Endothelial cell of umbilical vein (primary cell): ENCODE measurements around the gene PIAS2. TPM values are rescaled to one million over a fixed set of nuclear protein-coding genes. Genes with fewer than 3 reads are reported as not detected.
"Not testable (repeated sequence)": the region's sequence is repeated elsewhere in the genome, so short reads cannot be mapped to it uniquely, and the experiment has no call there.

Source experiments
- BruUV-seq: library from RNA; stranded (reverse); fragments of 400-500 nt; replicated peaks from 2 replicates; lab custom pipeline; 2021; lab: Mats Ljungman, UMichigan
- CTCF ChIA-PET: fragments of 300-600, 350-600 bp; sonication (Branson Sonifier 250); formaldehyde crosslinking; loops from one replicate; lab custom pipeline; 2021; ENCODE audit warnings: antibody characterized with exemption, inconsistent platforms; lab: Charles Lee
- POLR2A ChIA-PET: fragments of 300-600, 350-600 bp; sonication (Branson Sonifier 250); formaldehyde crosslinking; loops from one replicate; lab custom pipeline; 2021; ENCODE audit warnings: antibody characterized with exemption, inconsistent platforms; lab: Charles Lee
- DNase-seq: peaks from one replicate; pipeline ENCODE4 v3.0.0-alpha.2; 2011; ENCODE audit warnings: low read depth, low spot score
- FAIRE-seq: peaks from 2 replicates; lab custom pipeline; 2011; peaks lifted over from hg19 to GRCh38; lab: Jason Lieb, UNC
- H2AFZ ChIP-seq: 2 replicates; pipeline ENCODE4 v1.6.0; 2012; ENCODE audit warnings: low read depth, low read length, control low read depth, inconsistent platforms
- H3K27ac ChIP-seq: 2 replicates; pipeline ENCODE4 v1.5.1; 2011; ENCODE audit warnings: low read depth, mild to moderate bottlenecking, control low read depth, low read length, moderate library complexity; ENCODE audit not compliant: insufficient read depth
- H3K27me3 ChIP-seq, 2 experiments: 2 replicates each; pipeline versions ENCODE4 v1.6.0 to v1.6.1; 2011; ENCODE audit warnings: low read length in 2 of 2, mixed read lengths in 1 of 2; ENCODE audit not compliant: control insufficient read depth in 2 of 2, insufficient read depth in 2 of 2
- H3K36me3 ChIP-seq, 2 experiments: 2 replicates in 1 of 2; 3 replicates in 1 of 2; pipeline ENCODE4 v1.5.1; 2011; ENCODE audit warnings: low read length in 2 of 2, mild to moderate bottlenecking in 1 of 2, moderate library complexity in 1 of 2; ENCODE audit not compliant: control insufficient read depth in 2 of 2, insufficient read depth in 2 of 2; ENCODE audit errors: extremely low read depth in 1 of 2
- H3K4me1 ChIP-seq: 3 replicates; pipeline ENCODE4 v1.5.1; 2011; ENCODE audit warnings: mild to moderate bottlenecking, low read length; ENCODE audit not compliant: control insufficient read depth, insufficient read depth; ENCODE audit errors: extremely low read depth
- H3K4me2 ChIP-seq: 2 replicates; pipeline ENCODE4 v1.6.1; 2011; ENCODE audit warnings: low read length, control low read depth, mixed read lengths; ENCODE audit not compliant: insufficient read depth
- H3K4me3 ChIP-seq, 3 experiments: fragments of 200-600 bp in 1 of 3; sonication (generic), shearing (Covaris generic) in 1 of 3; replicated peaks in 1 of 3; 2 replicates each; pipeline ENCODE4 v1.5.1; 2011 to 2016; ENCODE audit warnings: control low read depth in 3 of 3, low read length in 3 of 3, mild to moderate bottlenecking in 2 of 3, inconsistent platforms in 1 of 3, low read depth in 1 of 3, moderate library complexity in 1 of 3; ENCODE audit not compliant: insufficient read depth in 1 of 3
- H3K79me2 ChIP-seq: 2 replicates; pipeline ENCODE4 v1.6.0; 2012; ENCODE audit warnings: low read length, inconsistent platforms; ENCODE audit not compliant: control insufficient read depth, insufficient read depth
- H3K9ac ChIP-seq: replicated peaks from 2 replicates; pipeline ENCODE3; 2011; ENCODE audit warnings: low read length, control low read depth; ENCODE audit not compliant: insufficient read depth; ENCODE audit errors: extremely low read depth
- H3K9me1 ChIP-seq: replicated peaks from 3 replicates; pipeline ENCODE4 v1.6.0; 2011; ENCODE audit warnings: mild to moderate bottlenecking, low read length; ENCODE audit not compliant: control insufficient read depth, insufficient read depth; ENCODE audit errors: extremely low read depth
- H3K9me3 ChIP-seq: replicated peaks from 2 replicates; pipeline ENCODE4 v1.5.1; 2012; ENCODE audit warnings: low read length, inconsistent platforms; ENCODE audit not compliant: control insufficient read depth, insufficient read depth
- H4K20me1 ChIP-seq: replicated peaks from 2 replicates; pipeline ENCODE3; 2011; ENCODE audit warnings: mild to moderate bottlenecking, low read length; ENCODE audit not compliant: control insufficient read depth, insufficient read depth; ENCODE audit errors: extremely low read depth
- dilution Hi-C: fragments of 300-500 bp; cut with MboI; formaldehyde crosslinking; loops from one replicate; pipeline ENCODE4 v1.15.0; 2019; ENCODE audit warnings: low sequenced_read_pairs; ENCODE audit not compliant: extremely low pct_ligation_motif_present
- intact Hi-C: fragments of 100-400 bp; cut with micrococcal nuclease; formaldehyde crosslinking; loops from one replicate; pipeline ENCODE4 v1.10.0; 2022
- polyA plus RNA-seq, 4 experiments: library from polyadenylated mRNA; depleted of rRNA in 3 of 4; stranded (reverse) in 3 of 4; unstranded in 1 of 4; fragments of >200 nt; gene quantifications; 2 replicates each; pipeline versions ENCODE4 v1.2.1 to v1.2.3, GENCODE V29; 2011 to 2012; ENCODE audit warnings: missing spikeins in 1 of 4
- total RNA-seq: library from RNA; stranded (reverse); gene quantifications from 2 replicates; pipeline ENCODE4 v1.2.3, GENCODE V29; 2021

PIAS2 gene
- total and polyA plus RNA-seq, 2 donors (not counting 3 experiments of a cell fraction or from before 2014, with no cell fraction given): 7.0 to 34.3 TPM

DNA sequence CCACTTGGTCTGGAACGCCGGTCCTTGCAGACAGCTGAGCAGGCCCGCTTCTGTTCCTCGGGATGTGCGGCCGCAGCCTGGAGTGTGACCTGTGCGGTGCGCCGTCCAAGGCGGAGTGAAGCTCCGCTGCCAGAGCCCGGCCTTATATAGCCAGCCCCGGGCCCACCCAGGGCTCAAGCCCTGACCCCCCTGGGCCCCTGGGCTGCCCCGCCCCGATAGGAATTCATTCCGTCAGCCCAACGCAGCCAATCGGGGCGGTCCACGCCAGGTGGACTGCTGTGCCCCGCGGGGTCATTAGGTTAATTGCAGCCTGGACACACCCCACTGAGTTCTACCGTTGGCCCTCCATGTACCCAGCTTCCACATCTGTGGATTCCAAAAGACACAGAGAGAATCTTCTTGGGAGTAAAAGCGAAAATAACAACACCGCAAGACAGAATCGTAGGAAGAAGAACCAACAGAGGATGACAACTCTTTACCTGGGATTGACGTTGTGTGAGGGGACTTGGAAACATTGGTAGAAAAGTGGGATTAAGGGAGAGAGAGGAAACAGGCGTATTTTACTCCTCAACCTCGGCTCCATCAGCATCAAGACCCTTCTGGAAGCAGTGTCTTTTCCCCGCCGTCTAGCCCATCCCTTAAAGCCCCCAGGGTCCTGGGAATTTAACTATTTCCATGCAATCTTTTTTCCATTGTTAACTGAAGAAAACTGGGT lies 47.4 kb upstream of the PIAS2 start:
- intact Hi-C loops, H3K4me1 ChIP-seq, H4K20me1 ChIP-seq, H3K4me3 ChIP-seq, H3K9me3 ChIP-seq, CTCF ChIA-PET, H3K36me3 ChIP-seq, BruUV-seq, H3K9me1 ChIP-seq, POLR2A ChIA-PET, H2AFZ ChIP-seq, H3K27me3 ChIP-seq, FAIRE-seq, H3K27ac ChIP-seq, dilution Hi-C loops, H3K9ac ChIP-seq, H3K79me2 ChIP-seq, H3K4me2 ChIP-seq: not testable (repeated sequence)
- DNase-seq: peak; percentile 12

- POLR2A ChIA-PET, H4K20me1 ChIP-seq, H3K9me1 ChIP-seq, H3K27ac ChIP-seq, H3K4me1 ChIP-seq, H3K4me3 ChIP-seq, H3K9ac ChIP-seq, H3K79me2 ChIP-seq, FAIRE-seq, BruUV-seq, dilution Hi-C loops, H3K4me2 ChIP-seq, H2AFZ ChIP-seq, CTCF ChIA-PET, DNase-seq, H3K27me3 ChIP-seq, H3K9me3 ChIP-seq, intact Hi-C loops, H3K36me3 ChIP-seq: not testable (repeated sequence)
Observed at GRCh38 chr18:46963656-46964578, 46.6 kb upstream of the PIAS2 start.
